GM12878 (cell line): ENCODE measurements around the gene DDX27. TPM values are rescaled to one million over a fixed set of nuclear protein-coding genes. Genes with fewer than 3 reads are reported as not detected.

ENCODE experiments used
- CHD2 ChIP-seq: IDR thresholded peaks from 2 replicates; pipeline ENCODE4 v1.6.1; 2011; ENCODE audit warnings: low read depth, low read length, improper control_type of control experiment, borderline replicate concordance
- CTCF ChIP-seq, 3 experiments: IDR thresholded peaks in 2 of 3; conservative IDR thresholded peaks in 1 of 3; 2 replicates each; pipeline ENCODE4 v1.5.1; 2011; ENCODE audit warnings: low read depth in 3 of 3, low read length in 3 of 3, mild to moderate bottlenecking in 3 of 3, control low read depth in 2 of 3, moderate library complexity in 2 of 3, inconsistent platforms in 1 of 3, mixed read lengths in 1 of 3; ENCODE audit not compliant: control insufficient read depth in 2 of 3, insufficient read depth in 1 of 3; ENCODE audit errors: extremely low read depth in 1 of 3
- EGR1 ChIP-seq, 2 experiments: IDR thresholded peaks; 1 replicate in 1 of 2; 2 replicates in 1 of 2; pipeline ENCODE4 v1.6.1; 2011 to 2012; ENCODE audit warnings: low read depth in 2 of 2, low read length in 2 of 2, borderline replicate concordance in 1 of 2, mild to moderate bottlenecking in 1 of 2, moderate library complexity in 1 of 2
- ESRRA ChIP-seq: IDR thresholded peaks from 2 replicates; pipeline ENCODE4 v1.6.1; 2012; ENCODE audit warnings: mild to moderate bottlenecking, low read length, improper control_type of control experiment
- FOS ChIP-seq: IDR thresholded peaks from 3 replicates; pipeline ENCODE4 v1.6.1; 2011; ENCODE audit warnings: borderline replicate concordance; ENCODE audit not compliant: insufficient read length; ENCODE audit errors: extremely low read depth
- GATAD2B ChIP-seq: fragments of 450-650 bp; conservative IDR thresholded peaks from 2 replicates; pipeline ENCODE4 v1.6.1; 2017; ENCODE audit warnings: low read depth, mild to moderate bottlenecking, moderate library complexity
- HDAC2 ChIP-seq: fragments of 200-600 bp; sonication (generic); IDR thresholded peaks from 2 replicates; pipeline ENCODE4 v1.6.1; 2017
- IRF4 ChIP-seq: IDR thresholded peaks from 2 replicates; pipeline ENCODE4 v1.6.1; 2011; ENCODE audit warnings: low read depth, low read length
- NBN ChIP-seq: fragments of 450-650 bp; IDR thresholded peaks from 2 replicates; pipeline ENCODE4 v1.6.1; 2016
- RBBP5 ChIP-seq: fragments of 200-600 bp; sonication (generic); conservative IDR thresholded peaks from 2 replicates; pipeline ENCODE4 v1.6.1; 2016
- SMAD5 ChIP-seq: IDR thresholded peaks from 2 replicates; pipeline ENCODE4 v1.6.1; 2016; ENCODE audit warnings: antibody characterized with exemption, low read depth
- SREBF1 ChIP-seq: IDR thresholded peaks from 2 replicates; pipeline ENCODE4 v1.6.1; 2012; ENCODE audit warnings: mild to moderate bottlenecking, low read length
- WRNIP1 ChIP-seq: IDR thresholded peaks from 2 replicates; pipeline ENCODE4 v1.6.1; 2011; ENCODE audit warnings: low read depth, low read length, improper control_type of control experiment, borderline replicate concordance
- YBX1 ChIP-seq: fragments of 450-650 bp; IDR thresholded peaks from 2 replicates; pipeline ENCODE4 v1.6.1; 2016; ENCODE audit warnings: antibody characterized with exemption
- ZNF24 ChIP-seq: fragments of 450-650 bp; IDR thresholded peaks from 2 replicates; pipeline ENCODE4 v1.6.1; 2017; ENCODE audit warnings: antibody characterized with exemption, mild to moderate bottlenecking
- polyA plus RNA-seq, 11 experiments: library from polyadenylated mRNA; depleted of rRNA in 4 of 11; unstranded in 6 of 11; stranded (reverse) in 5 of 11; fragments of >200 nt; fragmentation: Nextera tagmentation in 4 of 11; fragmentation: Illumina TruSeq in 1 of 11; extraction: Ambion mirVana in 4 of 11; extraction: Trizol in 1 of 11; gene quantifications; 1 replicate in 1 of 11; 2 replicates in 10 of 11; pipeline versions ENCODE4 v1.2.1 to v1.2.3, GENCODE V29; 2011 to 2016; ENCODE audit warnings: inconsistent platforms in 2 of 11, missing spikeins in 2 of 11, low read depth in 1 of 11
- total RNA-seq, 4 experiments: library from RNA; depleted of rRNA in 3 of 4; stranded (reverse); fragments of >200 nt in 3 of 4; fragmentation: Illumina TruSeq in 1 of 4; extraction: Trizol in 1 of 4; gene quantifications; 2 replicates each; pipeline versions ENCODE4 v1.2.1 to v1.2.3, GENCODE V29; 2013 to 2021
- TF ChIP-seq, protein P1 (sequence below): fragments of 450-650 bp; IDR thresholded peaks from 2 replicates; pipeline ENCODE4 v1.6.1; 2017; ENCODE audit warnings: mild to moderate bottlenecking
- TF ChIP-seq, protein P2 (sequence below): fragments of 450-650 bp; IDR thresholded peaks from 2 replicates; pipeline ENCODE4 v1.6.1; 2014; ENCODE audit warnings: mild to moderate bottlenecking
- TF ChIP-seq, protein P3 (sequence below): fragments of 450-650 bp; IDR thresholded peaks from 2 replicates; pipeline ENCODE4 v1.6.1; 2017; ENCODE audit warnings: mild to moderate bottlenecking, moderate library complexity
- TF ChIP-seq, protein P4 (sequence below): fragments of 450-650 bp; IDR thresholded peaks from 2 replicates; pipeline ENCODE4 v1.6.1; 2017; ENCODE audit warnings: low read depth, mild to moderate bottlenecking, moderate library complexity

Gene DDX27
- total and polyA plus RNA-seq, 10 of the 15 experiments (the other 5 are each of a cell fraction or from before 2014, with no cell fraction given): 19.8 to 78.8 (median 54.9) TPM

- TF ChIP-seq, protein P1, sequence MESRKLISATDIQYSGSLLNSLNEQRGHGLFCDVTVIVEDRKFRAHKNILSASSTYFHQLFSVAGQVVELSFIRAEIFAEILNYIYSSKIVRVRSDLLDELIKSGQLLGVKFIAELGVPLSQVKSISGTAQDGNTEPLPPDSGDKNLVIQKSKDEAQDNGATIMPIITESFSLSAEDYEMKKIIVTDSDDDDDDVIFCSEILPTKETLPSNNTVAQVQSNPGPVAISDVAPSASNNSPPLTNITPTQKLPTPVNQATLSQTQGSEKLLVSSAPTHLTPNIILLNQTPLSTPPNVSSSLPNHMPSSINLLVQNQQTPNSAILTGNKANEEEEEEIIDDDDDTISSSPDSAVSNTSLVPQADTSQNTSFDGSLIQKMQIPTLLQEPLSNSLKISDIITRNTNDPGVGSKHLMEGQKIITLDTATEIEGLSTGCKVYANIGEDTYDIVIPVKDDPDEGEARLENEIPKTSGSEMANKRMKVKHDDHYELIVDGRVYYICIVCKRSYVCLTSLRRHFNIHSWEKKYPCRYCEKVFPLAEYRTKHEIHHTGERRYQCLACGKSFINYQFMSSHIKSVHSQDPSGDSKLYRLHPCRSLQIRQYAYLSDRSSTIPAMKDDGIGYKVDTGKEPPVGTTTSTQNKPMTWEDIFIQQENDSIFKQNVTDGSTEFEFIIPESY: 0 out of 2 replicates have a peak, but pooled peaks have one; percentile 15
- TF ChIP-seq SMAD5 (peak; percentile 100), CTCF (IDR thresholded peaks at IDR 0.05 in 2 of 3, conservative IDR thresholded peaks at IDR 0.05 in 1 of 3; ENCODE audit: control insufficient read depth in 2 of 3, extremely low read depth in 1 of 3, insufficient read depth in 1 of 3, low read depth in 3 of 3, low read length in 3 of 3) (peak in 2 of 3 experiments; percentile 3 to 24; a peak in 2 of 6 replicates), NBN (peak; percentile 97), SREBF1 (no peak; the same call in 1 of the 2 replicates), ESRRA (no peak; the same call in 1 of the 2 replicates), RBBP5 (no peak), EGR1 (IDR thresholded peaks at IDR 0.05; ENCODE audit: borderline replicate concordance in 1 of 2, low read depth in 2 of 2, low read length in 2 of 2) (peak; percentile 56 to 63; a peak in 2 of 3 replicates), FOS (no peak), IRF4 (peak; percentile 63; the same call in 1 of the 2 replicates), YBX1 (no peak), HDAC2 (no peak), ZNF24 (peak; percentile 75), CHD2 (0 out of 2 replicates have a peak, but pooled peaks have one; percentile 2), WRNIP1 (peak; percentile 98; the same call in 1 of the 2 replicates), GATAD2B (peak; percentile 96; the same call in 1 of the 2 replicates)
- TF ChIP-seq, protein P2, sequence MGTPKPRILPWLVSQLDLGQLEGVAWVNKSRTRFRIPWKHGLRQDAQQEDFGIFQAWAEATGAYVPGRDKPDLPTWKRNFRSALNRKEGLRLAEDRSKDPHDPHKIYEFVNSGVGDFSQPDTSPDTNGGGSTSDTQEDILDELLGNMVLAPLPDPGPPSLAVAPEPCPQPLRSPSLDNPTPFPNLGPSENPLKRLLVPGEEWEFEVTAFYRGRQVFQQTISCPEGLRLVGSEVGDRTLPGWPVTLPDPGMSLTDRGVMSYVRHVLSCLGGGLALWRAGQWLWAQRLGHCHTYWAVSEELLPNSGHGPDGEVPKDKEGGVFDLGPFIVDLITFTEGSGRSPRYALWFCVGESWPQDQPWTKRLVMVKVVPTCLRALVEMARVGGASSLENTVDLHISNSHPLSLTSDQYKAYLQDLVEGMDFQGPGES: 0 out of 2 replicates have a peak, but pooled peaks have one; percentile 41
- TF ChIP-seq, protein P3, sequence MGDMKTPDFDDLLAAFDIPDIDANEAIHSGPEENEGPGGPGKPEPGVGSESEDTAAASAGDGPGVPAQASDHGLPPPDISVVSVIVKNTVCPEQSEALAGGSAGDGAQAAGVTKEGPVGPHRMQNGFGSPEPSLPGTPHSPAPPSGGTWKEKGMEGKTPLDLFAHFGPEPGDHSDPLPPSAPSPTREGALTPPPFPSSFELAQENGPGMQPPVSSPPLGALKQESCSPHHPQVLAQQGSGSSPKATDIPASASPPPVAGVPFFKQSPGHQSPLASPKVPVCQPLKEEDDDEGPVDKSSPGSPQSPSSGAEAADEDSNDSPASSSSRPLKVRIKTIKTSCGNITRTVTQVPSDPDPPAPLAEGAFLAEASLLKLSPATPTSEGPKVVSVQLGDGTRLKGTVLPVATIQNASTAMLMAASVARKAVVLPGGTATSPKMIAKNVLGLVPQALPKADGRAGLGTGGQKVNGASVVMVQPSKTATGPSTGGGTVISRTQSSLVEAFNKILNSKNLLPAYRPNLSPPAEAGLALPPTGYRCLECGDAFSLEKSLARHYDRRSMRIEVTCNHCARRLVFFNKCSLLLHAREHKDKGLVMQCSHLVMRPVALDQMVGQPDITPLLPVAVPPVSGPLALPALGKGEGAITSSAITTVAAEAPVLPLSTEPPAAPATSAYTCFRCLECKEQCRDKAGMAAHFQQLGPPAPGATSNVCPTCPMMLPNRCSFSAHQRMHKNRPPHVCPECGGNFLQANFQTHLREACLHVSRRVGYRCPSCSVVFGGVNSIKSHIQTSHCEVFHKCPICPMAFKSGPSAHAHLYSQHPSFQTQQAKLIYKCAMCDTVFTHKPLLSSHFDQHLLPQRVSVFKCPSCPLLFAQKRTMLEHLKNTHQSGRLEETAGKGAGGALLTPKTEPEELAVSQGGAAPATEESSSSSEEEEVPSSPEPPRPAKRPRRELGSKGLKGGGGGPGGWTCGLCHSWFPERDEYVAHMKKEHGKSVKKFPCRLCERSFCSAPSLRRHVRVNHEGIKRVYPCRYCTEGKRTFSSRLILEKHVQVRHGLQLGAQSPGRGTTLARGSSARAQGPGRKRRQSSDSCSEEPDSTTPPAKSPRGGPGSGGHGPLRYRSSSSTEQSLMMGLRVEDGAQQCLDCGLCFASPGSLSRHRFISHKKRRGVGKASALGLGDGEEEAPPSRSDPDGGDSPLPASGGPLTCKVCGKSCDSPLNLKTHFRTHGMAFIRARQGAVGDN: peak; percentile 94
- TF ChIP-seq, protein P4, sequence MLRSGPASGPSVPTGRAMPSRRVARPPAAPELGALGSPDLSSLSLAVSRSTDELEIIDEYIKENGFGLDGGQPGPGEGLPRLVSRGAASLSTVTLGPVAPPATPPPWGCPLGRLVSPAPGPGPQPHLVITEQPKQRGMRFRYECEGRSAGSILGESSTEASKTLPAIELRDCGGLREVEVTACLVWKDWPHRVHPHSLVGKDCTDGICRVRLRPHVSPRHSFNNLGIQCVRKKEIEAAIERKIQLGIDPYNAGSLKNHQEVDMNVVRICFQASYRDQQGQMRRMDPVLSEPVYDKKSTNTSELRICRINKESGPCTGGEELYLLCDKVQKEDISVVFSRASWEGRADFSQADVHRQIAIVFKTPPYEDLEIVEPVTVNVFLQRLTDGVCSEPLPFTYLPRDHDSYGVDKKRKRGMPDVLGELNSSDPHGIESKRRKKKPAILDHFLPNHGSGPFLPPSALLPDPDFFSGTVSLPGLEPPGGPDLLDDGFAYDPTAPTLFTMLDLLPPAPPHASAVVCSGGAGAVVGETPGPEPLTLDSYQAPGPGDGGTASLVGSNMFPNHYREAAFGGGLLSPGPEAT: peak; percentile 58; the same call in 1 of the 2 replicates
Measured at GRCh38 chr20:49278036-49278817, 59.0 kb downstream of the DDX27 start, which contains the start of gene ZNFX1 (continued).
